Measurements from ENCODE around the gene KLHL29. TPM values are rescaled to one million over a fixed set of nuclear protein-coding genes. Genes with fewer than 3 reads are reported as not detected.

KLHL29 gene
- total and polyA plus RNA-seq, 10 of the 15 experiments (the other 5 are each of a cell fraction or from before 2014, with no cell fraction given) = 1.4 to 19.5 (median 6.1) TPM

- no peak for TF ChIP-seq REST (IDR thresholded peaks at IDR 0.05; ENCODE audit: low read depth, low read length)
- TF ChIP-seq CREB1 (IDR thresholded peaks at IDR 0.05; ENCODE audit: low read depth) = no peak
- no peak for TF ChIP-seq RB1 (IDR thresholded peaks at IDR 0.05; ENCODE audit: borderline replicate concordance)
- TF ChIP-seq ZNF274 (IDR thresholded peaks at IDR 0.05; ENCODE audit: insufficient read depth, insufficient read length) = no peak
- no peak for TF ChIP-seq PAX5 (IDR thresholded peaks at IDR 0.05; ENCODE audit: borderline replicate concordance, low read depth, low read length)
- TF ChIP-seq TCF7 (IDR thresholded peaks at IDR 0.05; ENCODE audit: borderline replicate concordance) = no peak
- TF ChIP-seq IRF3 (IDR thresholded peaks at IDR 0.05) = no peak
- TF ChIP-seq RCOR1 (conservative IDR thresholded peaks at IDR 0.05; ENCODE audit: low read depth, low read length) = no peak
- no peak for TF ChIP-seq EGR1 (IDR thresholded peaks at IDR 0.05; ENCODE audit: borderline replicate concordance in 1 of 2, low read depth in 2 of 2, low read length in 2 of 2)
- TF ChIP-seq MEF2A (IDR thresholded peaks at IDR 0.05; ENCODE audit: insufficient read depth, low read depth, low read length) = no peak
- peak in 1 of 2 experiments; percentile 52; a peak in 1 of 4 replicates for TF ChIP-seq ETV6 (conservative IDR thresholded peaks at IDR 0.05 in 1 of 2, IDR thresholded peaks at IDR 0.05 in 1 of 2; ENCODE audit: borderline replicate concordance in 1 of 2, low read depth in 1 of 2)
- TF ChIP-seq SREBF2 (IDR thresholded peaks at IDR 0.05; ENCODE audit: low read length) = no peak
- TF ChIP-seq ZBED1 (IDR thresholded peaks at IDR 0.05; ENCODE audit: borderline replicate concordance) = 0 out of 2 replicates have a peak, but pooled peaks have one; percentile 47
- peak; percentile 32; the same call in 1 of the 2 replicates for TF ChIP-seq ATF7 (IDR thresholded peaks at IDR 0.05; ENCODE audit: low read depth)
- TF ChIP-seq CUX1 (IDR thresholded peaks at IDR 0.05; ENCODE audit: insufficient replicate concordance, low read depth, low read length) = no peak
- TF ChIP-seq IRF4 (IDR thresholded peaks at IDR 0.05; ENCODE audit: low read depth, low read length) = no peak
- peak; percentile 75 for TF ChIP-seq BCL3 (IDR thresholded peaks at IDR 0.05; ENCODE audit: borderline replicate concordance, insufficient read depth, low read depth, low read length, poor library complexity, severe bottlenecking)
- peak; percentile 81 for TF ChIP-seq GABPA (IDR thresholded peaks at IDR 0.05; ENCODE audit: low read depth)
- no peak for TF ChIP-seq POLR2AphosphoS5 (IDR thresholded peaks at IDR 0.05; ENCODE audit: low read length)
- TF ChIP-seq IKZF1 (conservative IDR thresholded peaks at IDR 0.05) = no peak
Measured at GRCh38 chr2:23445450-23445868, 60.5 kb downstream of the KLHL29 start (continued).
